K562 (cell line): Measurements from ENCODE around the gene AHSG. TPM values are rescaled to one million over a fixed set of nuclear protein-coding genes. Genes with fewer than 3 reads are reported as not detected.

Source experiments
- ATAC-seq: fragments of 200-7000 bp; cut with Tn5 transposase; 3 replicates; pipeline ENCODE4 v1.9.1; 2020; ENCODE audit warnings: moderate library complexity
- BruUV-seq: library from RNA; stranded (reverse); fragments of 400-500 nt; replicated peaks from 2 replicates; lab custom pipeline; 2021; lab: Mats Ljungman, UMichigan
- CTCF ChIA-PET: fragments of 300-600 bp; formaldehyde crosslinking; extraction: SDS; loops from one replicate; lab custom pipeline; 2021; ENCODE audit warnings: low intra/inter-chr PET ratio; lab: Yijun Ruan, JAX
- POLR2A ChIA-PET: fragments of 300-600, 350-650 bp; sonication (Branson Sonifier 250); formaldehyde crosslinking; extraction: SDS; loops from one replicate; lab custom pipeline; 2021; ENCODE audit warnings: antibody characterized with exemption, inconsistent platforms; lab: Yijun Ruan, JAX
- DNase-seq, 4 experiments: peaks; one replicate each; pipeline versions ENCODE4 v3.0.0 to v3.0.0-alpha.2; 2011 to 2018; ENCODE audit warnings: low spot score in 3 of 4, mixed read lengths in 3 of 4; ENCODE audit errors: extremely low read depth in 1 of 4
- FAIRE-seq: peaks from 2 replicates; lab custom pipeline; 2011; peaks lifted over from hg19 to GRCh38; lab: Jason Lieb, UNC
- H2AFZ ChIP-seq: 2 replicates; pipeline ENCODE4 v1.6.0; 2011; ENCODE audit warnings: low read depth, low read length, control low read depth, inconsistent platforms
- H3K27ac ChIP-seq: fragments of 200-600 bp; 3 replicates; pipeline ENCODE4 v1.8.0; 2011; ENCODE audit warnings: low read depth, mild to moderate bottlenecking, control low read depth, inconsistent platforms, low read length, moderate library complexity, mixed read lengths; ENCODE audit errors: extremely low read depth
- H3K27me3 ChIP-seq, 2 experiments: fragments of 300-600 bp in 1 of 2; 2 replicates in 1 of 2; 3 replicates in 1 of 2; pipeline versions ENCODE4 v1.6.0 to v1.8.0; 2011; ENCODE audit warnings: inconsistent platforms in 2 of 2, low read length in 2 of 2, mild to moderate bottlenecking in 1 of 2, mixed read lengths in 1 of 2, moderate library complexity in 1 of 2; ENCODE audit not compliant: control insufficient read depth in 2 of 2, insufficient read depth in 2 of 2
- H3K36me3 ChIP-seq: fragments of 300-600 bp; 3 replicates; pipeline ENCODE4 v1.8.0; 2011; ENCODE audit warnings: mild to moderate bottlenecking, low read length, inconsistent platforms; ENCODE audit not compliant: control insufficient read depth, insufficient read depth
- H3K4me1 ChIP-seq, 2 experiments: fragments of 200-600 bp in 1 of 2; replicated peaks in 1 of 2; 2 replicates in 1 of 2; 3 replicates in 1 of 2; pipeline versions ENCODE4 v1.5.1 to v1.8.0; 2011; ENCODE audit warnings: inconsistent platforms in 2 of 2, low read length in 2 of 2, mild to moderate bottlenecking in 1 of 2, mixed read lengths in 1 of 2, moderate library complexity in 1 of 2; ENCODE audit not compliant: control insufficient read depth in 2 of 2, insufficient read depth in 2 of 2
- H3K4me2 ChIP-seq: 2 replicates; pipeline ENCODE4 v1.6.1; 2011; ENCODE audit warnings: low read length, control low read depth, inconsistent platforms, mixed read lengths; ENCODE audit not compliant: insufficient read depth
- H3K4me3 ChIP-seq: fragments of 200-600 bp; sonication (generic), shearing (Covaris generic); 2 replicates; pipeline ENCODE4 v1.5.1; 2016; ENCODE audit warnings: control low read depth, inconsistent platforms
- H3K79me2 ChIP-seq: fragments of 200-600 bp; 3 replicates; pipeline ENCODE4 v1.8.0; 2011; ENCODE audit warnings: low read length, inconsistent platforms; ENCODE audit not compliant: control insufficient read depth, insufficient read depth
- H3K9ac ChIP-seq, 2 experiments: 2 replicates each; pipeline versions ENCODE4 v1.6.0 to v1.6.1; 2011; ENCODE audit warnings: low read depth in 2 of 2, low read length in 2 of 2, control low read depth in 1 of 2, inconsistent platforms in 1 of 2, mild to moderate bottlenecking in 1 of 2, mixed read lengths in 1 of 2; ENCODE audit not compliant: insufficient read depth in 1 of 2
- H3K9me1 ChIP-seq: one replicate; pipeline ENCODE4 v1.6.0; 2011; ENCODE audit warnings: inconsistent platforms, mild to moderate bottlenecking, low read length, moderate library complexity; ENCODE audit not compliant: control insufficient read depth, insufficient read depth
- H3K9me3 ChIP-seq: replicated peaks from 2 replicates; pipeline ENCODE4 v1.5.1; 2011; ENCODE audit warnings: low read depth, low read length, inconsistent platforms; ENCODE audit not compliant: control insufficient read depth, insufficient read depth
- H4K20me1 ChIP-seq: replicated peaks from 2 replicates; pipeline ENCODE4 v1.6.1; 2011; ENCODE audit warnings: low read length, inconsistent platforms, mixed read lengths; ENCODE audit not compliant: control insufficient read depth, insufficient read depth
- E2F4 ChIP-seq: sonication (generic); formaldehyde crosslinking; IDR thresholded peaks from 2 replicates; pipeline ENCODE4 v1.8.0; 2022; ENCODE audit warnings: mild to moderate bottlenecking, low read depth, missing genetic modification reagents
- FOXP1 ChIP-seq: sonication (generic); formaldehyde crosslinking; IDR thresholded peaks from 2 replicates; pipeline ENCODE4 v1.8.0; 2022; ENCODE audit warnings: mild to moderate bottlenecking, missing genetic modification reagents
- IRF9 ChIP-seq: fragments of 450-650 bp; IDR thresholded peaks from 2 replicates; pipeline ENCODE4 v1.6.1; 2016; ENCODE audit warnings: missing biosample characterization, missing genetic modification characterization
- MLLT1 ChIP-seq, 2 experiments: fragments of 450-650 bp; IDR thresholded peaks; 2 replicates each; pipeline ENCODE4 v1.6.1; 2016
- NFIC ChIP-seq: fragments of 450-650 bp; IDR thresholded peaks from 2 replicates; pipeline ENCODE4 v1.6.1; 2017; ENCODE audit warnings: mild to moderate bottlenecking, inconsistent platforms
- NR1H2 ChIP-seq: sonication (generic); formaldehyde crosslinking; IDR thresholded peaks from 2 replicates; pipeline ENCODE4 v1.4.0; 2020; ENCODE audit warnings: mild to moderate bottlenecking, missing genetic modification reagents
- PREB ChIP-seq: sonication (generic); formaldehyde crosslinking; IDR thresholded peaks from 2 replicates; pipeline ENCODE4 v1.8.1; 2023; ENCODE audit warnings: mild to moderate bottlenecking, missing genetic modification reagents
- WHSC1 ChIP-seq: IDR thresholded peaks from one replicate; pipeline ENCODE4 v1.6.1; 2012; ENCODE audit warnings: low read length, control low read depth, inconsistent platforms
- ZFPM2 ChIP-seq: fragments of 250-450 bp; sonication (Bioruptor Pico); IDR thresholded peaks from 2 replicates; pipeline ENCODE4 v1.5.1; 2022; ENCODE audit warnings: mild to moderate bottlenecking
- ZFX ChIP-seq: sonication (generic); formaldehyde crosslinking; IDR thresholded peaks from 2 replicates; pipeline ENCODE4 v1.8.0; 2022; ENCODE audit warnings: mild to moderate bottlenecking, missing genetic modification reagents, moderate library complexity
- ZNF586 ChIP-seq: fragments of 450-650 bp; formaldehyde crosslinking; conservative IDR thresholded peaks from 2 replicates; pipeline ENCODE4 v1.4.0; 2020; ENCODE audit warnings: mild to moderate bottlenecking, moderate library complexity
- WGBS: fragments of 100-300 bp; shearing (Covaris generic); methylation state at CpG from one replicate; pipeline ENCODE4 v1.1.6; 2016; ENCODE audit warnings: low coverage, mixed read lengths; ENCODE audit not compliant: insufficient coverage; ENCODE audit errors: missing lambda C conversion rate; 5-methylcytosine and 5-hydroxymethylcytosine counted together
- in situ Hi-C: fragments of 300-500 bp; cut with MboI; formaldehyde crosslinking; loops from 4 replicates; pipeline ENCODE4 v1.15.0; 2018; ENCODE audit warnings: inconsistent platforms, mixed read lengths
- intact Hi-C: fragments of 100-400 bp; cut with micrococcal nuclease; formaldehyde crosslinking; loops from 2 replicates; pipeline ENCODE4 v1.14.2; 2022
- polyA plus RNA-seq, 8 experiments: library from polyadenylated mRNA; depleted of rRNA in 4 of 8; stranded (reverse) in 5 of 8; unstranded in 3 of 8; fragments of >200 nt; fragmentation: Nextera tagmentation in 2 of 8; fragmentation: Illumina TruSeq in 1 of 8; extraction: Ambion mirVana in 2 of 8; extraction: Trizol in 1 of 8; gene quantifications; 2 replicates each; pipeline versions ENCODE4 v1.2.1 to v1.2.3, GENCODE V29; 2011 to 2014; ENCODE audit warnings: inconsistent platforms in 1 of 8, missing spikeins in 1 of 8
- total RNA-seq, 7 experiments: library from RNA; depleted of rRNA in 6 of 7; stranded (reverse); fragments of >200 nt in 6 of 7; fragmentation: Illumina TruSeq in 2 of 7; extraction: Trizol in 2 of 7; gene quantifications; 2 replicates each; pipeline versions ENCODE4 v1.2.1 to v1.2.3, GENCODE V29; 2011 to 2021; ENCODE audit warnings: low replicate concordance in 1 of 7
- TF ChIP-seq, protein P1 (sequence below): fragments of 250-450 bp; sonication (Bioruptor Pico); IDR thresholded peaks from 2 replicates; pipeline ENCODE4 v1.5.0; 2021
- TF ChIP-seq, protein P2 (sequence below): fragments of 450-650 bp; formaldehyde crosslinking; conservative IDR thresholded peaks from 2 replicates; pipeline ENCODE4 v1.4.0; 2022; ENCODE audit warnings: mild to moderate bottlenecking, missing genetic modification characterization

The AHSG gene
- total and polyA plus RNA-seq, 9 of the 15 experiments (the other 6 are each of a cell fraction or from before 2014, with no cell fraction given) = 0.69 TPM; not detected in 8

DNA sequence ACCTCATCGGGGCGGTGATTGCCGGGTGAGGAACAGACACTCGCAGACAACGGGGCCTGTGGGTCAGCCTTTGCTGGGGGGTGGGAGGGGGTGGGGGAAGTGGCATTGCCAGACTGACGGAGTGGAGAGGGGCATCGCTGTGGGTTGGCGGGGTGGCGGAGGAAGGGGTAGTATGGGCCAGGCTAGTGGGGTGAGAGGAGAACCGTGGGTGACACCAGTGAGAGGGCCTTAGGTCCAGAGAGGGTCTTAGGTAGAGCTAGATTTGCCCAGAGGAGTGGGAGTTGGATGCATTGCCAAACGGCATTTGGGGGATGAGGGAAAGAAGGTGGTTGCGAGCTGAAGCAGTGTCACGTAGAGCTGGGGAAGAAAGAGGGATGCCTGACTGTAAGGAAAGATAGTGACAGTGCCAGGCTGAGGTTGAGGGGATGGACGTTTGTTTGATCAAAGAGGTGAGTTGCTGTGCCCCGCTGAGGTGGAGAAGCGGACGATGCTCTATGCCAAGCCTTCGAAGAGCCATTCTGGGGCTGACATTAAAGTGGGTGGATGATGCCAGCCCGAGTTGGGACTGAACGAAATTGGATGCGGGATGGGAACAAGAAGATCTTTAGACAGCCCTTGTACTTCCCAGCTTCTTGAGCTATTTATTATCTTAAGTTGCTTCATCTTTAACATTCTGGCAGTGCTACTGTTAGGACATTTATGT lies 41.8 kb upstream of the AHSG start:
- Histone ChIP-seq H3K36me3 (peaks cover 42% of the 10 kb centered on the region), H3K4me1 (peaks cover 2 to 11% of the 10 kb centered on the region in 2 experiments; a peak in 4 of 5 replicates), H3K9me1 (no peaks in the 10 kb centered on the region), H3K4me3 (peak overlapping the region; percentile 96), H3K9ac (peak overlapping the region; percentile 95), H3K27me3 (no peaks in the 10 kb centered on the region), H3K79me2 (peaks cover 59% of the 10 kb centered on the region), H3K27ac (peak overlapping the region; percentile 95), H3K9me3 (no peaks in the 10 kb centered on the region), H4K20me1 (no peaks in the 10 kb centered on the region), H3K4me2 (peak overlapping the region; percentile 100), H2AFZ (peak overlapping the region; percentile 89; the same call in 1 of the 2 replicates)
- POLR2A ChIA-PET = interaction anchor here (0.5 to 5.7 kb wide), 6 partner anchors 13 to 213 kb away, joined by 3 to 64 read pairs (median 8); partner anchors contain the start of gene EIF4A2
- in situ Hi-C loops (no loop called here), intact Hi-C loops (loop anchor here (1.0 kb wide), 1 partner anchor 462 kb away; the partner anchor contains the start of gene ETV5)
- no peak for DNase-seq
- no peak for ATAC-seq
- 2% methylated on average over 16 of the region's 21 CpGs for WGBS
- TSS peak; percentile 41 for BruUV-seq
- CTCF ChIA-PET = no interaction called here
- no peak for FAIRE-seq
- TF ChIP-seq E2F4 (CRISPR knock-in tag) (peak; percentile 51; the same call in 1 of the 2 replicates), NFIC (0 out of 2 replicates have a peak, but pooled peaks have one; percentile 12), NR1H2 (0 out of 2 replicates have a peak, but pooled peaks have one; percentile 68), WHSC1 (no peak), FOXP1 (CRISPR knock-in tag) (peak; percentile 9; the same call in 1 of the 2 replicates), MLLT1 (IDR thresholded peaks at IDR 0.05) (peak in 1 of 2 experiments; percentile 53; a peak in 1 of 4 replicates), ZNF586 (CRISPR knock-in tag) (no peak), PREB (CRISPR knock-in tag) (no peak), ZFPM2 (no peak), ZFX (CRISPR knock-in tag) (peak; percentile 8; the same call in 1 of the 2 replicates), IRF9 (tag) (no peak)
- TF ChIP-seq, protein P1, sequence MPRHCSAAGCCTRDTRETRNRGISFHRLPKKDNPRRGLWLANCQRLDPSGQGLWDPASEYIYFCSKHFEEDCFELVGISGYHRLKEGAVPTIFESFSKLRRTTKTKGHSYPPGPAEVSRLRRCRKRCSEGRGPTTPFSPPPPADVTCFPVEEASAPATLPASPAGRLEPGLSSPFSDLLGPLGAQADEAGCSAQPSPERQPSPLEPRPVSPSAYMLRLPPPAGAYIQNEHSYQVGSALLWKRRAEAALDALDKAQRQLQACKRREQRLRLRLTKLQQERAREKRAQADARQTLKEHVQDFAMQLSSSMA = no peak
- TF ChIP-seq, protein P2, sequence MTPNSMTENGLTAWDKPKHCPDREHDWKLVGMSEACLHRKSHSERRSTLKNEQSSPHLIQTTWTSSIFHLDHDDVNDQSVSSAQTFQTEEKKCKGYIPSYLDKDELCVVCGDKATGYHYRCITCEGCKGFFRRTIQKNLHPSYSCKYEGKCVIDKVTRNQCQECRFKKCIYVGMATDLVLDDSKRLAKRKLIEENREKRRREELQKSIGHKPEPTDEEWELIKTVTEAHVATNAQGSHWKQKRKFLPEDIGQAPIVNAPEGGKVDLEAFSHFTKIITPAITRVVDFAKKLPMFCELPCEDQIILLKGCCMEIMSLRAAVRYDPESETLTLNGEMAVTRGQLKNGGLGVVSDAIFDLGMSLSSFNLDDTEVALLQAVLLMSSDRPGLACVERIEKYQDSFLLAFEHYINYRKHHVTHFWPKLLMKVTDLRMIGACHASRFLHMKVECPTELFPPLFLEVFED (CRISPR knock-in tag) = 0 out of 2 replicates have a peak, but pooled peaks have one; percentile 14
